ENCODE data around the gene PPP2R2B.

Gene PPP2R2B

DNA sequence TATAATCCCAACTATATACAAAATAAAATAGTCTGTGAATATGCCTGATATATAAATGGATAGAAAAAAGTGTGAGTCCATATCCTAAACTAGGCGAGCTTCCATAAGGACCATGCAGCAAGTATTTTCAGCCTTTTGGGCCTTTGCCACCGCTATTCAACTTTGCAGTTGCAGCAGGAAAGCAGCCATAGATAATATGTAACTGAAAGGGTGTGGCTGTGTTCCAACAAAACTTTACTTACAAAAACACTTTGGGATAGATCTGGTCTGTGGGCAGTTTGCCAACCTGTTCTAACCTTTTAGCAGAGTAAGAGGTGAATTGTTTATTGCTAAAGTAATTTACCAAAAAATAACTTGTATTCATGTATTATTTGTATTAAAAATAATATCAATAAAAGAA is 234.8 kb downstream of the PPP2R2B start:
- Histone ChIP-seq H3K4me3 (ENCODE audit: insufficient read depth in 1 of 2, low read depth in 1 of 2, low read length in 2 of 2) (no peak overlapping the region), H4K91ac (ENCODE audit: low read length) (no peak overlapping the region), H3K27ac (ENCODE audit: low read length, poor library complexity, severe bottlenecking) (no peak overlapping the region), H4K8ac (ENCODE audit: low read length) (no peak overlapping the region), H3K4me2 (ENCODE audit: low read length, poor library complexity, severe bottlenecking) (no peak overlapping the region), H3K14ac (ENCODE audit: low read length in 2 of 2) (no peak overlapping the region), H3K18ac (ENCODE audit: low read depth in 1 of 2, low read length in 2 of 2) (no peak overlapping the region), H3K4me1 (ENCODE audit: control insufficient read depth, insufficient read depth, low read depth, low read length) (peaks cover 6% of the 10 kb centered on the region), H3K27me3 (ENCODE audit: control insufficient read depth in 1 of 2, insufficient read depth in 1 of 2, low read length in 2 of 2) (no peaks in the 10 kb centered on the region), H3K9ac (ENCODE audit: low read length) (no peak overlapping the region), H2BK5ac (ENCODE audit: low read depth, low read length, poor library complexity, severe bottlenecking) (no peak overlapping the region), H2BK12ac (ENCODE audit: low read length in 2 of 2) (no peak overlapping the region), H2BK15ac (ENCODE audit: low read depth, poor library complexity, severe bottlenecking) (no peak overlapping the region), H3K36me3 (ENCODE audit: control insufficient read depth in 1 of 2, insufficient read depth in 2 of 2, low read depth in 1 of 2, low read length in 2 of 2) (no peaks in the 10 kb centered on the region), H2BK120ac (ENCODE audit: low read depth, low read length) (no peak overlapping the region), H2AK5ac (ENCODE audit: low read length, severe bottlenecking) (no peak overlapping the region), H3K4ac (ENCODE audit: low read depth in 1 of 2, low read length in 2 of 2) (no peak overlapping the region), H3K9me3 (ENCODE audit: control insufficient read depth, low read length) (no peaks in the 10 kb centered on the region), H3K79me1 (replicated peaks; ENCODE audit: low read length, poor library complexity, severe bottlenecking) (no peaks in the 10 kb centered on the region), H3K23ac (ENCODE audit: low read length in 2 of 2) (no peak overlapping the region), H2AFZ (ENCODE audit: low read depth, low read length) (no peak overlapping the region)
- 45% methylated on average over 2 of the region's 2 CpGs for WGBS
- no peak for DNase-seq

DNA sequence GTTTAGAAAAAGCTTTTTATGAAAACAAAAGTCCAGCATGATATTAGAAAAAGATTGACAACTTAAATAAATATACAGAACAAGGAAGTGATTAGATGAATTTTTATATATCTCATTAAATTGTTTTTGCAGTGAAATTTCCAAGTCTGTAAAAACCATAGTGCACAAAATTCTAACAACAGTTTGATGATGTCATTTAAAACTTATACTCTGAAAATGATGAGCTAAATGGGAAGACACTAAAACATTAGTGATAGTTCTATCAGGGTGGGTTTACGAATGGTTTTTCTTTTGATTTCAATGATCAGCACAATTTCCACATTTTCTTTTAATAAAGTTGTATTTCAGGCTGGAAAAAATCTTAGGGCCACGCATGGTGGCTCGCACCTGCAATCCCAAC is 236.1 kb downstream of the PPP2R2B start:
- Histone ChIP-seq H3K9ac (ENCODE audit: low read length) (no peak overlapping the region), H3K27ac (ENCODE audit: low read length, poor library complexity, severe bottlenecking) (no peak overlapping the region), H2BK12ac (ENCODE audit: low read length in 2 of 2) (no peak overlapping the region), H4K91ac (ENCODE audit: low read length) (no peak overlapping the region), H3K4me2 (ENCODE audit: low read length, poor library complexity, severe bottlenecking) (no peak overlapping the region), H3K27me3 (ENCODE audit: control insufficient read depth in 1 of 2, insufficient read depth in 1 of 2, low read length in 2 of 2) (no peaks in the 10 kb centered on the region), H2AFZ (ENCODE audit: low read depth, low read length) (no peak overlapping the region), H3K14ac (ENCODE audit: low read length in 2 of 2) (no peak overlapping the region), H3K4me3 (ENCODE audit: insufficient read depth in 1 of 2, low read depth in 1 of 2, low read length in 2 of 2) (no peak overlapping the region), H4K8ac (ENCODE audit: low read length) (no peak overlapping the region), H3K4me1 (ENCODE audit: control insufficient read depth, insufficient read depth, low read depth, low read length) (peaks cover 6% of the 10 kb centered on the region), H3K36me3 (ENCODE audit: control insufficient read depth in 1 of 2, insufficient read depth in 2 of 2, low read depth in 1 of 2, low read length in 2 of 2) (no peaks in the 10 kb centered on the region), H2BK15ac (ENCODE audit: low read depth, poor library complexity, severe bottlenecking) (no peak overlapping the region), H3K18ac (ENCODE audit: low read depth in 1 of 2, low read length in 2 of 2) (no peak overlapping the region), H2AK5ac (ENCODE audit: low read length, severe bottlenecking) (no peak overlapping the region), H2BK120ac (ENCODE audit: low read depth, low read length) (no peak overlapping the region), H3K9me3 (ENCODE audit: control insufficient read depth, low read length) (no peaks in the 10 kb centered on the region), H3K79me1 (replicated peaks; ENCODE audit: low read length, poor library complexity, severe bottlenecking) (no peaks in the 10 kb centered on the region), H3K4ac (ENCODE audit: low read depth in 1 of 2, low read length in 2 of 2) (no peak overlapping the region), H2BK5ac (ENCODE audit: low read depth, low read length, poor library complexity, severe bottlenecking) (no peak overlapping the region), H3K23ac (ENCODE audit: low read length in 2 of 2) (no peak overlapping the region)
- no peak for DNase-seq
- WGBS = 100% methylated on average over 2 of the region's 3 CpGs

DNA sequence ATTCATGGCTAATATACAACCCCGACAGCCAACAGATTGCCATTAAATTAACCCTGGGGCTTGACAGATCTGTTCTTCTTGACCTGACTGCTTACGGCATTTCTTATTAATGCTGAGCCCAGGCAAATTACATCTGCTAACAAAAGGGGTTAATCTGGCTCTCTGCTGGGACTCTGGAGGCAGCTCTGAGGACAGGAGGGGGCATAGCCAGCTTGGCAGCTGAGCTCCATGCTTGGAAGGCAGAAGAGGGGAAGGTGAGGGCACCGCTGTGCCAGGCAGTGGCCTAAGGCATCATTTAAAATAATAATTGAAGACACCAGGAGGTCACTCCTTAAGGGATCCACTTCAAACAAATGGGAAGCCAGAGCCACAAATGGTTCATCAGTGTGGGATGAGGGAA is 236.6 kb downstream of the PPP2R2B start:
- Histone ChIP-seq H2BK12ac (ENCODE audit: low read length in 2 of 2) (no peak overlapping the region), H2BK15ac (ENCODE audit: low read depth, poor library complexity, severe bottlenecking) (no peak overlapping the region), H4K91ac (ENCODE audit: low read length) (no peak overlapping the region), H2AK5ac (ENCODE audit: low read length, severe bottlenecking) (no peak overlapping the region), H2BK120ac (ENCODE audit: low read depth, low read length) (no peak overlapping the region), H3K9me3 (ENCODE audit: control insufficient read depth, low read length) (no peaks in the 10 kb centered on the region), H3K14ac (ENCODE audit: low read length in 2 of 2) (no peak overlapping the region), H3K4me3 (ENCODE audit: insufficient read depth in 1 of 2, low read depth in 1 of 2, low read length in 2 of 2) (no peak overlapping the region), H3K23ac (ENCODE audit: low read length in 2 of 2) (no peak overlapping the region), H3K36me3 (ENCODE audit: control insufficient read depth in 1 of 2, insufficient read depth in 2 of 2, low read depth in 1 of 2, low read length in 2 of 2) (no peaks in the 10 kb centered on the region), H3K4me2 (ENCODE audit: low read length, poor library complexity, severe bottlenecking) (no peak overlapping the region), H3K18ac (ENCODE audit: low read depth in 1 of 2, low read length in 2 of 2) (no peak overlapping the region), H3K27me3 (ENCODE audit: control insufficient read depth in 1 of 2, insufficient read depth in 1 of 2, low read length in 2 of 2) (no peaks in the 10 kb centered on the region), H4K8ac (ENCODE audit: low read length) (no peak overlapping the region), H3K79me1 (replicated peaks; ENCODE audit: low read length, poor library complexity, severe bottlenecking) (no peaks in the 10 kb centered on the region), H2AFZ (ENCODE audit: low read depth, low read length) (no peak overlapping the region), H3K9ac (ENCODE audit: low read length) (no peak overlapping the region), H3K4ac (ENCODE audit: low read depth in 1 of 2, low read length in 2 of 2) (no peak overlapping the region), H3K27ac (ENCODE audit: low read length, poor library complexity, severe bottlenecking) (no peak overlapping the region), H2BK5ac (ENCODE audit: low read depth, low read length, poor library complexity, severe bottlenecking) (no peak overlapping the region), H3K4me1 (ENCODE audit: control insufficient read depth, insufficient read depth, low read depth, low read length) (peaks cover 6% of the 10 kb centered on the region)
- no peak for DNase-seq
- WGBS = 86% methylated on average over 2 of the region's 3 CpGs

DNA sequence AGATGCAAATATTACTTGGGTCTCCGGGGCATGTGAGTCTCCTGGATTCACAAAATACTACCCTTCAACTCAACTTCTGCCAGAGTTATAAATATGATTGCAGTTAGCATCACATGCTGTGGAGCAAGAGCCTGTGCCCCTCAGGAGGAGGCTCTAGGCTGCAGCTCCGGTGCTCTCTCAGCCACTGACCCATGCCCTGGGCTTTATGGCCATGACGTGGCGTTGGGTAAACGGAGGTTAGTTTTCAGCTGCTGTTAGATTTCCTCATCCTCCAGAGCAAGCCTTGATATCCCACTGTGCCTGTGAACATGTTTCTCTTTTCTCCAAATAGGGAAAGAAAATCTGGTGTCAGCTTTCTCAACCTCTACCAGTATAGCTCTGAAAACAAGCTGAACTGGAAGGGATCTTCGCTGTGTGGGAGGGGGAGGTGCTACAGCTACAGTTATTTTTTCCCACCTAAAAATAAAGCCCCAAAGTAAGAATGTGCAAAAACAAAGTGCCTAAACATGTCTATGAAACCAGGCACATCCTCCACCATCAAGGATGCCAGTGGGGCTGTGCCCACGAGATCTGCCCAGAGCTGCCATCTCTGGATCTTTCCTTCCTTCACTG is 238.2 kb downstream of the PPP2R2B start:
- peaks cover 6% of the 10 kb centered on the region for H3K4me1 ChIP-seq (ENCODE audit: control insufficient read depth, insufficient read depth, low read depth, low read length)
- H3K4me2 ChIP-seq (ENCODE audit: low read length, poor library complexity, severe bottlenecking) = no peak overlapping the region
- no peak overlapping the region for H2BK5ac ChIP-seq (ENCODE audit: low read depth, low read length, poor library complexity, severe bottlenecking)
- H3K23ac ChIP-seq (ENCODE audit: low read length in 2 of 2) = no peak overlapping the region
- 73% methylated on average over 6 of the region's 7 CpGs for WGBS
- H3K14ac ChIP-seq (ENCODE audit: low read length in 2 of 2) = no peak overlapping the region
- no peak overlapping the region for H2AFZ ChIP-seq (ENCODE audit: low read depth, low read length)
- H3K4me3 ChIP-seq (ENCODE audit: insufficient read depth in 1 of 2, low read depth in 1 of 2, low read length in 2 of 2) = no peak overlapping the region
- H3K27me3 ChIP-seq (ENCODE audit: control insufficient read depth in 1 of 2, insufficient read depth in 1 of 2, low read length in 2 of 2) = no peaks in the 10 kb centered on the region
- no peak overlapping the region for H3K18ac ChIP-seq (ENCODE audit: low read depth in 1 of 2, low read length in 2 of 2)
- no peak overlapping the region for H2BK12ac ChIP-seq (ENCODE audit: low read length in 2 of 2)
- no peak overlapping the region for H2BK15ac ChIP-seq (ENCODE audit: low read depth, poor library complexity, severe bottlenecking)
- H4K91ac ChIP-seq (ENCODE audit: low read length) = no peak overlapping the region
- H3K9ac ChIP-seq (ENCODE audit: low read length) = no peak overlapping the region
- H2AK5ac ChIP-seq (ENCODE audit: low read length, severe bottlenecking) = no peak overlapping the region
- H3K4ac ChIP-seq (ENCODE audit: low read depth in 1 of 2, low read length in 2 of 2) = no peak overlapping the region
- H3K79me1 ChIP-seq (replicated peaks; ENCODE audit: low read length, poor library complexity, severe bottlenecking) = no peaks in the 10 kb centered on the region
- no peak overlapping the region for H2BK120ac ChIP-seq (ENCODE audit: low read depth, low read length)
- H4K8ac ChIP-seq (ENCODE audit: low read length) = no peak overlapping the region
- no peaks in the 10 kb centered on the region for H3K36me3 ChIP-seq (ENCODE audit: control insufficient read depth in 1 of 2, insufficient read depth in 2 of 2, low read depth in 1 of 2, low read length in 2 of 2)
- no peak for DNase-seq
- no peaks in the 10 kb centered on the region for H3K9me3 ChIP-seq (ENCODE audit: control insufficient read depth, low read length)
- no peak overlapping the region for H3K27ac ChIP-seq (ENCODE audit: low read length, poor library complexity, severe bottlenecking)

Data from mesenchymal stem cell (in vitro differentiated cells and primary cell).